Measurements from ENCODE around the gene LPAR4.
"Not testable (repeated sequence)": the region's sequence is repeated elsewhere in the genome, so short reads cannot be mapped to it uniquely, and the experiment has no call there.

Gene LPAR4, protein sequence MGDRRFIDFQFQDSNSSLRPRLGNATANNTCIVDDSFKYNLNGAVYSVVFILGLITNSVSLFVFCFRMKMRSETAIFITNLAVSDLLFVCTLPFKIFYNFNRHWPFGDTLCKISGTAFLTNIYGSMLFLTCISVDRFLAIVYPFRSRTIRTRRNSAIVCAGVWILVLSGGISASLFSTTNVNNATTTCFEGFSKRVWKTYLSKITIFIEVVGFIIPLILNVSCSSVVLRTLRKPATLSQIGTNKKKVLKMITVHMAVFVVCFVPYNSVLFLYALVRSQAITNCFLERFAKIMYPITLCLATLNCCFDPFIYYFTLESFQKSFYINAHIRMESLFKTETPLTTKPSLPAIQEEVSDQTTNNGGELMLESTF

GRCh38 chrX:78747489-78747888, at the start of gene LPAR4:
TSS of gene LPAR4 (plus strand) at chrX:78747720. CDS start at chrX:78754870, 7,150 bp downstream.
- no peak for DNase-seq

GRCh38 chrX:78706071-78706470, 41.4 kb upstream of the LPAR4 start:
- no peak for DNase-seq

GRCh38 chrX:78708262-78708661, 39.3 kb upstream of the LPAR4 start:
- DNase-seq, result no peak

DNA sequence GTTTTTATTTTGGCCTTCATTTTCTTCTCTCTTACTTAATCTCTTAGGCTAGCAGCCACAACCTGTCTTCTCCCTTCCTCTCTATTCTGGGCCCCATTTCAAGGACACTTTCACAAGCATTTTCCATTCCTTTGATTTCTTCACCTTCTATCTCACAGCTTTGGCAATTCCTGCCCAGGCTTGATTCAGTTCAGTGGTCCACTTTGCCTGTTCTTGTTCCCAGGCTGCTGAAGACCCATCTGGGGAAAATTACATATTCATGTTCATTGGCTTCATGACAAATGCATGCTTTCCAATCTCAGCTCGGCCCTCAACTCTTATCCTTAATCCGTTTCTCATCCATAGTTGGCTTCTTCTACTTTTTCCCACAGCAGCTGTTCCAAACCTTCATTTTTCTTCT, 38.7 kb upstream of the LPAR4 start:
- no peak for DNase-seq

DNA sequence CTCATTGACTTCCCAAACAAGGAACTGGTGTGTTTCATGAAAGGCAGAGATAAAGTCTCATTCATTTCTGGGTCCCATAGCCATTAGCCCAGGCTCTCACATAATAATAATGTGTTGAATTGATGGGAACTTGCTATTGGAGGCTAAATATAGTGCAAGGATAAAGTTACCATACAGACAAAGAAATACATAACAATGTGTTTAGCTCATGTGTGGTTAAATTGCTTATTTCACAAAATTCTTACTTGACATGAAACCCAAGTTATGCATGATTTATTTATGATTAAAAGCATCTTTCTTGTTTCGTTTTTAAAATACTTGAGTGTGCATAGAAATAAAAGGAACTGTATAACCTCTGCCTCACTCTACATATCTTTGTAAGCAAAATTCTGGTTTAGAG, 37.3 kb upstream of the LPAR4 start:
- DNase-seq, result no peak

DNA sequence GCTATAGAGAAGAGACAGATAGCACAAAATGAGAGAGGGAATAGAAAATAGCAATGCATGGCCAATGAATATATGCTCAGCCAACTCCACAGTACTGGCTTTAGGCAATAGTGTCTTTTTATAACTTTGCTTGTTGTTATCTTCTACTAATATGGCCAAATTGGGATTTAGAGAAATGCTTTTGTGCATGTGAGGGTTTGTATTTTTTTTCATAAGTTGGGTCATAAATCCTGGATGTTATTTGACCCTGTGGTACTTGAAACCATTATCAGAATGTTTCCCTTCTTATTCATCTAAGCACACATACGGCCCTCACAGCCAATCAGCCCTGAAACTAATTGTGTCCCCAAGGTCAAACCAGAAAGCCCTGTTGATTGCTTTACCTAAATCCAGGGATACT, 35.2 kb upstream of the LPAR4 start:
- DNase-seq, result no peak

DNA sequence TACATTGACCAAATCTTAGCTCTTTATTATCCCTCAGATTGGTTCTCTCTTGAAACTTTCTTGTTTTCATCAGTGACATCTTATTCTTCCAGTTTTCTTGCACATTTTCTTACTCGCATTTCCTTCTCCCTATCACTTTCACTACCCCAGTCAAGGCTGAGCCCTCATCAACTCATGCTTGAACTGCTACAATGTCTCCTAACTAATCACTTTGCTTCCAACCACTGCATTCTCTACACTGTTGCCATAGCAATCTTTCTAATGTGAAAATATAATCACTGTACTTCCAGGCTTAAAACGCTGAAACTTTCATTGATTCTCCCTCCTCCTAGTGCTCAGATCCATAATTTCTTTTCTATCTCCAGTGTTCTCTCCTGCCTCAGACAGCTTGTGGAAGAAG, 22.2 kb upstream of the LPAR4 start:
- no peak for DNase-seq

DNA sequence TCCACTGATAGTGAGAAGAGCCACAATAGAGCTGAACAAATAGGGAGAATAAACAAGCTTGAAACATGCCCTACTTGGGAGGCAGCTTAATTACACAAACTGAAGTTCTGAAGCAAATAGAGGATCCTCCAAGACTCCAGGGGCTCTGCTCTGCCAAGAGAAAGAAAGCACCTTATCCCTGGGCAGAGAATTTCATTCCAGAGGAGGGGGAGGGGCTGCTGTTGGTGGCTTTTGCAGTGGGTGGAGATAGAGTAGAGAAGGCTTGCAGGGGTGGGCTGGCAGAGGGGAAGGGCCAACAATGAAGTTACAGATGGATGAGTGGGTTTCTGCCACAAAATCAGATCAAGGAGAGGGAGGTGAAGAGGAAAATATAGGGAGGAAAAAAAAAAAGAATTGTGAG, 1.0 kb upstream of the LPAR4 start:
- DNase-seq, result no peak

DNA sequence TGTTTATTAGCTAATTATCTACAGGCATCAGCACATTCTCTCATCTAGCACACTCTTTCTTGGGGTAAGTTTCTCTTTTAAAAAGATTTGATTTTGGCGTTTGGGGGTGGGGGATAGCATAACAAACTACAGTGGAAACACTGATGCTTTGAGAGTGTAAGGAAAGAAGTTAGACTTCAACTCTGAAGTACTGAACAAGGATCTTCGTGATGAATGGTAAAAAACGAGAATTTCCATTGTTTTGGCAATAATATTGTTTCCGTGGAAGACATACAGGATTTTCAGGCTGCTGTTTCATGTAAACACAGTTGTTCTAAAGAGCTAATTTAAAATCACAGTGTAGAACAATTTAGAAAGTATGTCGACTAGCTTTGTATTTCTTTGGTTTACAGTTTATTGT, 451 bp downstream of the LPAR4 start:
- no peak for DNase-seq

DNA sequence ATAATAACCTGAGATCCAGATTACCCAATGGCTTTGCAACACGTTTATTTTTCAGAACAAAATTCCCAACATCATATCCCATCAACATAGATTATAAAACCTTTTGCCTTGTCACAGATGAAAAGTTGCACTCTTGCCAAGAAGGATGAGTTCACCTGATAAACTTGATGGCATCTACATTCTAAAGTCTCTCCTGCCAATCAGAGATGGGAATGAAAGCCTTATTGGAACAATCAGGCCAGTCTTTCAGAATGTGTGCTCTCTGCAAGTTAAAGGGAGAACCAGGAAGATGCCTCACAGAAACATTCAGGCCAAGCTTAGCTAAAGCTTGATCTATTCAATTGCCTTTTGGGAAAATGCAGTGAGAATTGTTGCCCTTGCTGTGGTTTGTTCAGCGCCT, 1.3 kb downstream of the LPAR4 start:
- no peak for DNase-seq

- no peak for DNase-seq
These were observed 6.1 kb downstream of the LPAR4 start for GRCh38 chrX:78753571-78753970.

GRCh38 chrX:78754917-78755316, 7.4 kb downstream of the LPAR4 start:
- no peak for DNase-seq

DNA sequence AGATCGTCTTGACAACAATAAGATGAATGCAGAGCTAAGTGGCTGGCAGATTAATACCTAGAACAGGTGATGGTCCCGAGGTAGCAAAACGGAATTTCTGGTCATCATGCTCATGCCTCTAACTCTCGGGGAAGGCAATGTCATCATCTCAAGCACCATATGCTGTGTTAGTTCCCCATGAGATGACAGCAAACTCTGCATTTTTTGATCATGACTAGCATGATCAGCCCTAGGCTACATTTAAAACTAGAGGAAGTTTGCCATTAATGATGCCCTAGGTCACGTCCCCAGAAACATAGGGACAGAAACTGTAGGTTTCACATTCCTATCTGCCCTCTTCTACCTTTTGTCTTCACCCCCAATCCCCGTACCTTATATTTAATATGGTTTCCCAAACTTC, 11.6 kb downstream of the LPAR4 start:
- DNase-seq, result no peak

- no peak for DNase-seq
These were observed 21.7 kb downstream of the LPAR4 start for GRCh38 chrX:78769101-78769755.

DNA sequence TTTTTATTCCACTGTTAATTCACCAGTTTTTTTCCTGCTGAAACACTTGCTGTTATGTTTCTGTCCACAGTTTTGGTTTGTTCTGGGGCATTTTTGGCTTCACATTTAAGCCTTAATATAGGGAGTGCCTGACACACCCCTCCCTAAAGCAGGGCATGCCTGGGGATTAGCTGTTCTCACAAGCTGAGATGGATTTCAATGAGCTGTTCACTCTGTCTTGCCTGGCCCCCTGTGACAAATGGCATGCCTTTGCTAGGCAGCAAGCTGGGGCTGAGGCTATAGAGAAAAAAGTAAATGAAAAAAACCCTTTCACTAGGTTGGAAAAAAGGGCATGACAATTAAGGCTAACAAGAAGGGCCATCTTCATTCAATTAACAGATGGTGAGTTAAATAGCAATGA, 22.4 kb downstream of the LPAR4 start:
- DNase-seq, result no peak

DNA sequence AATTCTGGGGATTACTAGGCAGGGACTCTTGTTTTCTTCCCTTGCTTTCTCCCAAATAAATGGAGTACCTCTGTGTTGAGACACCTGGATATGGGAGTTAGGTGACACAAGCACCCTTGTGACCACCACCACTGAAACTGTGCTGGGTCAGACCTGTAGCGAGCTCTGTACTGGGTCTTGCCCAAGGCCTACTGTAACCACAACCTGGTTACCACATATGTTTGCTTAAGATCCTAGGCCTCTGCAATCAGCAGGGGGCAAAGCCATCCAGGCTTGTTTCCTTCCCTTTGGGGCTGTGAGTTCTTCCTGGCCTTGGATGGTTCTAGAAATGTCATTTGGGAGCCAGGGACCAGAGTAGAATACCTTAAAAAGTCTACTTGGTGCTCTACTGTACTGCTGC, 49.4 kb downstream of the LPAR4 start:
- DNase-seq, result no peak

DNA sequence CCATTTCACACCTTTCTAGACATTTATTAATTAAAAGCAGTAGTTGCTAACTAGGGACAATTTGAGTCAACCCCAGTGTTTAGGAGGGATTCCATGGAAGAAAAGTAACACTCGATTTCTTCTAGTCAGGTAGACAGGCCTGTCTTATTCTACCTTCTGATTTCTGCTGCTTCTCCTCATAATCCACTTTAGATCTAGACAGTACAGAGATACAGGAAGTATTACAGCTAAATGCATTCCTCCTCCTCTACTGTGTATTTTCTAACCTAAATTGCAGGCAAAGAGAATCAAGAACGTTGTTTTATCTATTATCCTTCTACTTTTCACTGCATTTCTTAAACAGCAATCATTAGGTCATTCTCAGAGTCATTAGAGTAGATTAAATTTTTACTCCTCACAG, 52.6 kb downstream of the LPAR4 start:
- DNase-seq, result no peak

GRCh38 chrX:78800694-78801093, 53.2 kb downstream of the LPAR4 start:
- DNase-seq, result no peak

DNA sequence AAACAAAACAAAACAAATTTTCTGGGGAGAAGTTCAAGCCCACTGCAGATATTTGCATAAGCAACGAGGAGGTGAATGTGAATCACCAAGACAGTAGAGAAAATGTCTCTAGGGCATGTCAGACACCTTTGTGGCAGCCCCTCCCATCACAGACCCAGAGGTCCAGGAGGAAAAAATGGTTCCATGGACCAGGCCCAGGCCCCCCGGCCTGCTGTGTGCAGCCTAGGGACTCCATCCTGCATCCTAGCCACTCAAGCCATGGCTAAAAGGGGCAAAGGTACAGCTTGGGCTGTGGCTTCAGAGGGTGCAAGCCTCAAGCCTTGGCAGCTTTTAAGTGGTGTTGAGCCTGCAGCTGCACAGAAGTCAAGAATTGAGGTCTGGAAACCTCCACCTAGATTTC, 54.0 kb downstream of the LPAR4 start:
- no peak for DNase-seq

- not testable (repeated sequence) for DNase-seq
These were observed 55.0 kb downstream of the LPAR4 start for GRCh38 chrX:78802526-78802925.
